ENCODE data around the gene DCAF8.

GRCh38 chr1:160309185-160309557 lies 46.8 kb upstream of the DCAF8 start:
- TF ChIP-seq POLR2A (IDR thresholded peaks at IDR 0.05) (no peak), EP300 (IDR thresholded peaks at IDR 0.05) (no peak), POLR2AphosphoS5 (IDR thresholded peaks at IDR 0.05) (no peak)
- TF ChIP-seq, protein P1, sequence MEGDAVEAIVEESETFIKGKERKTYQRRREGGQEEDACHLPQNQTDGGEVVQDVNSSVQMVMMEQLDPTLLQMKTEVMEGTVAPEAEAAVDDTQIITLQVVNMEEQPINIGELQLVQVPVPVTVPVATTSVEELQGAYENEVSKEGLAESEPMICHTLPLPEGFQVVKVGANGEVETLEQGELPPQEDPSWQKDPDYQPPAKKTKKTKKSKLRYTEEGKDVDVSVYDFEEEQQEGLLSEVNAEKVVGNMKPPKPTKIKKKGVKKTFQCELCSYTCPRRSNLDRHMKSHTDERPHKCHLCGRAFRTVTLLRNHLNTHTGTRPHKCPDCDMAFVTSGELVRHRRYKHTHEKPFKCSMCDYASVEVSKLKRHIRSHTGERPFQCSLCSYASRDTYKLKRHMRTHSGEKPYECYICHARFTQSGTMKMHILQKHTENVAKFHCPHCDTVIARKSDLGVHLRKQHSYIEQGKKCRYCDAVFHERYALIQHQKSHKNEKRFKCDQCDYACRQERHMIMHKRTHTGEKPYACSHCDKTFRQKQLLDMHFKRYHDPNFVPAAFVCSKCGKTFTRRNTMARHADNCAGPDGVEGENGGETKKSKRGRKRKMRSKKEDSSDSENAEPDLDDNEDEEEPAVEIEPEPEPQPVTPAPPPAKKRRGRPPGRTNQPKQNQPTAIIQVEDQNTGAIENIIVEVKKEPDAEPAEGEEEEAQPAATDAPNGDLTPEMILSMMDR (IDR thresholded peaks at IDR 0.05) = no peak
